Activated CD8-positive, alpha-beta T cell treated with anti-CD3 and anti-CD28 coated beads for 36 hours (primary cell): ENCODE data around the gene COL12A1. TPM values are rescaled to one million over a fixed set of nuclear protein-coding genes. Genes with fewer than 3 reads are reported as not detected.

ENCODE experiments used
- ATAC-seq: fragments of 200-7000 bp; cut with Tn5 transposase; one replicate; pipeline ENCODE4 v1.10.0; 2021; ENCODE audit warnings: mild to moderate bottlenecking, moderate library complexity
- CTCF ChIA-PET: fragments of 350-600 bp; sonication (Branson Sonifier 250); formaldehyde crosslinking; loops from one replicate; lab custom pipeline; 2021; ENCODE audit warnings: antibody characterized with exemption; lab: Charles Lee
- POLR2A ChIA-PET: fragments of 350-600 bp; sonication (Branson Sonifier 250); formaldehyde crosslinking; loops from one replicate; lab custom pipeline; 2021; ENCODE audit warnings: antibody characterized with exemption; lab: Charles Lee
- DNase-seq: peaks from one replicate; pipeline ENCODE4 v3.0.0-alpha.2; 2020
- H3K27ac Mint-ChIP-seq: one replicate; pipeline ENCODE4 v1.8.0; 2021; ENCODE audit warnings: mild to moderate bottlenecking, mixed read lengths
- H3K27me3 Mint-ChIP-seq: one replicate; pipeline ENCODE4 v1.8.0; 2021; ENCODE audit warnings: mixed read lengths
- H3K36me3 Mint-ChIP-seq: one replicate; pipeline ENCODE4 v1.8.0; 2021; ENCODE audit warnings: low read depth, mixed read lengths
- H3K4me1 Mint-ChIP-seq: one replicate; pipeline ENCODE4 v1.8.0; 2021; ENCODE audit warnings: low read depth, mixed read lengths
- H3K4me3 Mint-ChIP-seq: one replicate; pipeline ENCODE4 v1.8.0; 2021; ENCODE audit warnings: mild to moderate bottlenecking, moderate library complexity, mixed read lengths
- H3K9me3 Mint-ChIP-seq: one replicate; pipeline ENCODE4 v1.8.0; 2021; ENCODE audit warnings: mixed read lengths
- intact Hi-C: fragments of 100-400 bp; cut with micrococcal nuclease; formaldehyde crosslinking; loops from one replicate; pipeline ENCODE4 v1.10.0; 2022
- total RNA-seq, 2 experiments: library from RNA; stranded (reverse); gene quantifications; one replicate each; pipeline ENCODE4 v1.2.3, GENCODE V29; 2021
- TF ChIP-seq, protein P1 (sequence below): fragments of 200-600 bp; IDR thresholded peaks from one replicate; pipeline ENCODE4 v1.8.0; 2022; ENCODE audit warnings: antibody characterized with exemption, mild to moderate bottlenecking

Gene COL12A1
- total RNA-seq, 2 experiments from 2014 or later: 0.09 TPM; not detected in 1

DNA sequence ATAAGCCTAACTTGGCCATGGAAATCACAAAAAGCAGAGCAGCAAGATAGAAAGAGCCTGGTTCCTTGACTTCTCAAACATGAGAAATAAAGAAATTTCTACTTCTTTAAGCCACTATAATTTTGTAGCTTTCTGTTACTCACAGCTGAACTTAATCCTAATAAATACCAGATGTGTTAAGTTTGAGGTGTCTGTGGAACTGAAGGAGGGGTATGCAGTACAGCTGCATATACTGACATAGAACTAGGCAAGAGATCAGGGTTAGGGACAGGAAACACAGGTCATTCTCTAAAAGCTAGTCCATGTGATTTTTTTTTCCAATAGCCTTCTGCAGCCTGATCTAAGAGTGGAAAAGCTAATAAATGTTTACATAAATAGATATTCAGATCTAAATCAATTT lies 123.9 kb downstream of the COL12A1 start:
- Mint-ChIP-seq H3K27me3 (peaks cover 15% of the 10 kb centered on the region), H3K4me3 (no peak overlapping the region), H3K27ac (no peak overlapping the region), H3K9me3 (no peaks in the 10 kb centered on the region), H3K4me1 (peaks cover 1% of the 10 kb centered on the region), H3K36me3 (no peaks in the 10 kb centered on the region)
- TF ChIP-seq, protein P1, sequence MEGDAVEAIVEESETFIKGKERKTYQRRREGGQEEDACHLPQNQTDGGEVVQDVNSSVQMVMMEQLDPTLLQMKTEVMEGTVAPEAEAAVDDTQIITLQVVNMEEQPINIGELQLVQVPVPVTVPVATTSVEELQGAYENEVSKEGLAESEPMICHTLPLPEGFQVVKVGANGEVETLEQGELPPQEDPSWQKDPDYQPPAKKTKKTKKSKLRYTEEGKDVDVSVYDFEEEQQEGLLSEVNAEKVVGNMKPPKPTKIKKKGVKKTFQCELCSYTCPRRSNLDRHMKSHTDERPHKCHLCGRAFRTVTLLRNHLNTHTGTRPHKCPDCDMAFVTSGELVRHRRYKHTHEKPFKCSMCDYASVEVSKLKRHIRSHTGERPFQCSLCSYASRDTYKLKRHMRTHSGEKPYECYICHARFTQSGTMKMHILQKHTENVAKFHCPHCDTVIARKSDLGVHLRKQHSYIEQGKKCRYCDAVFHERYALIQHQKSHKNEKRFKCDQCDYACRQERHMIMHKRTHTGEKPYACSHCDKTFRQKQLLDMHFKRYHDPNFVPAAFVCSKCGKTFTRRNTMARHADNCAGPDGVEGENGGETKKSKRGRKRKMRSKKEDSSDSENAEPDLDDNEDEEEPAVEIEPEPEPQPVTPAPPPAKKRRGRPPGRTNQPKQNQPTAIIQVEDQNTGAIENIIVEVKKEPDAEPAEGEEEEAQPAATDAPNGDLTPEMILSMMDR: no peak
- ATAC-seq (no peak), DNase-seq (no peak)
- POLR2A ChIA-PET: no interaction called here
- CTCF ChIA-PET: interaction anchor here (1.3 to 2.4 kb wide), 2 partner anchors 127 to 128 kb away, joined by 3 to 7 read pairs; no protein-coding TSS in a partner anchor
- intact Hi-C loops: loop anchor here (10.0 kb wide), 1 partner anchor 123 kb away; the partner anchor contains the start of gene COL12A1

DNA sequence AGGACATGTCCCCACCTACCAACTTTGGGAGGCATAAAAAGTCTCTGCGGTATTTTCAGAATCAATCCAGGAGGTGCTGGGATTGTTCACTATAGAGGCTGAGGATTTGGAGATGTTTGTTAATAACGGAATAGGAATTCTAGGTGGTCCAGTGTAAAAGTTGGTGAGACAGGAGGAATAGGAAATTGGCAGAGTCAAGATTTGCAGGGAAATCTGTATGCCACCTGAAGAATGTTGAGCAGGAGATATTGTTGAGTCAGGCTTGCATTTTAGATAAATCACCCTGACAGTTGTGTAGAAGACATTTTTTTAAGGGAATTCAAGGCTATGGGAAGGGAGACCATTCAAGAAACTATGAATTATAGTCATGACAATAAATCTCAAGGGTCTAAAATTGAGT lies 124.8 kb downstream of the COL12A1 start:
- Mint-ChIP-seq H3K9me3 (no peaks in the 10 kb centered on the region), H3K27me3 (peaks cover 13% of the 10 kb centered on the region), H3K36me3 (no peaks in the 10 kb centered on the region), H3K4me1 (peaks cover 1% of the 10 kb centered on the region), H3K27ac (no peak overlapping the region), H3K4me3 (no peak overlapping the region)
- intact Hi-C loops: loop anchor here (10.0 kb wide), 1 partner anchor 124 kb away; the partner anchor contains the start of gene COL12A1
- DNase-seq (no peak), ATAC-seq (no peak)
- POLR2A ChIA-PET: no interaction called here
- TF ChIP-seq, protein P1: no peak
- CTCF ChIA-PET: interaction anchor here (0.9 to 2.4 kb wide), 2 partner anchors 10 to 128 kb away, joined by 4 to 7 read pairs; no protein-coding TSS in a partner anchor

DNA sequence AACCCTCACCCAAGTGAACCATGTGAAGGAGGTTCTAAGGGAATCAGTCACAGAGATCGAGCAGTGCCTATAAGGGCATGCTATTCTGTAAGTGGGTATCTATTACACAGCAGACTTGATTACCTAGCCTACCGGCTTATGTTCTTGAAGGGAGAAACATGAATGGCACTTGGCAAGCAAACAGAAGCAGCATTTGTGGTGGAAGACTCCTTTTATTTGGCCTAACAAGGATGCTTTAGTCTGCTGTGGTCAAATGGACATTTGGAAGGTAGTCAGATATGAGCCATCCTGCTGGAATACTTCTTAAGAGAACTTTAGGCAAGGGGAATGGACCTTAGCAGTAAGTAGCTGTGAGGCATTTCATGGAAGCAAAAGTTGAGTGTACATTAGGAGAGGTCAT lies 126.3 kb downstream of the COL12A1 start:
- ATAC-seq (no peak), DNase-seq (no peak)
- Mint-ChIP-seq H3K36me3 (no peaks in the 10 kb centered on the region), H3K27ac (no peak overlapping the region), H3K4me3 (no peak overlapping the region), H3K4me1 (no peaks in the 10 kb centered on the region), H3K9me3 (no peaks in the 10 kb centered on the region), H3K27me3 (peaks cover 2% of the 10 kb centered on the region)
- intact Hi-C loops: no loop called here
- POLR2A ChIA-PET: no interaction called here
- TF ChIP-seq, protein P1: no peak
- CTCF ChIA-PET: interaction anchor here (1.5 kb wide), 1 partner anchor 131 kb away, joined by 3 read pairs; no protein-coding TSS in a partner anchor

DNA sequence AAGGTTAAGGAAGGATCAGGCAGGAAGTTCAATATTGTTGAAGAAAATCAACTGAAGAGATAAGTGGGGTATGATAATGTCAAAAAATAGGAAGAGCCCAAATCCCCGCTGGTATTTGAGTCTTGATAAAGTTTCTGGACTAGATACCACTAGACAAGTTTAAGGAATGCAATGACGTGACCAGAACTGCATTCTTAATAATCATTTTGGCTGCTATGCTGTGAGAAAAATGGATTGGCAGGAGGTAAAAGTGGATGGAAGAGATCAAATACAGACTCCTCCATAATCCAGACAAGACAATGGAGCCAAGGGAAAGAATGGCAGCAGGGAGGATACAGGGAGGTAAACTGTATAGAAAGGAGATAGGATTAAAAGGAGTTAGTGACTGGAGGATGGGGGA lies 128.2 kb downstream of the COL12A1 start:
- Mint-ChIP-seq H3K4me1 (no peaks in the 10 kb centered on the region), H3K36me3 (no peaks in the 10 kb centered on the region), H3K27ac (no peak overlapping the region), H3K27me3 (no peaks in the 10 kb centered on the region), H3K9me3 (no peaks in the 10 kb centered on the region), H3K4me3 (no peak overlapping the region)
- intact Hi-C loops: no loop called here
- POLR2A ChIA-PET: no interaction called here
- CTCF ChIA-PET: no interaction called here
- DNase-seq (no peak), ATAC-seq (no peak)
- TF ChIP-seq, protein P1: no peak

DNA sequence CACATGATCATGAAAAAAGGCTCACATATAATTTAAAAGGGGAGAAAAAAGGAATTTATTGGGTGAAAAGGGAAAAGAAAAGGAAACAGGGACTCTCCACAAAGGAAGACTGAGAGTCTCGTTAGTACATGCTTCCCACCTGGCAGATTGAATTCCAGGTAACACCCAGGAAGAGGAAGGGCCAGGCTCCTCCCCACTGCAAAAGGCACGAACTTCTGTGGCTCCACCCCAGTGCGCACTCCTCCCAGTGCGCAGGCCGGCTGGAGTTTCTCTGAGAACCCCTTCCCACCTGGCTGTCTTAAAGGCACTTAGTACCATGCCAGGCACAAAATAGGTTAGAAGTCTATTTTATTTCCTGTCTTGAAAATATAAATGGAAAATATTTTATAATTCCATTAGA lies 129.8 kb downstream of the COL12A1 start:
- POLR2A ChIA-PET: no interaction called here
- Mint-ChIP-seq H3K4me1 (no peaks in the 10 kb centered on the region), H3K27ac (no peak overlapping the region), H3K36me3 (no peaks in the 10 kb centered on the region), H3K4me3 (no peak overlapping the region), H3K9me3 (no peaks in the 10 kb centered on the region), H3K27me3 (no peaks in the 10 kb centered on the region)
- intact Hi-C loops: no loop called here
- TF ChIP-seq, protein P1: no peak
- ATAC-seq (no peak), DNase-seq (no peak)
- CTCF ChIA-PET: no interaction called here
